Stimulated activated CD8-positive, alpha-beta memory T cell treated with anti-CD3 and anti-CD28 coated beads, Interleukin-7, amount 100 ng/mL, for 48 hours (primary cell): Measurements from ENCODE around the gene STIM1.
"Not testable (repeated sequence)": the region's sequence is repeated elsewhere in the genome, so short reads cannot be mapped to it uniquely, and the experiment has no call there.

Experiments used
- DNase-seq, 2 donors: peaks; one replicate each; pipeline ENCODE4 v3.0.0-alpha.2; 2020; ENCODE audit warnings: low read depth in 1 of 2; ENCODE audit errors: extremely low read depth in 1 of 2

The STIM1 gene

GRCh38 chr11:4016602-4017001 lies 161.1 kb downstream of the STIM1 start:
- DNase-seq: not testable (repeated sequence)

GRCh38 chr11:4017129-4017528 lies 161.7 kb downstream of the STIM1 start:
- DNase-seq: no peak

GRCh38 chr11:4018641-4019040 lies 163.2 kb downstream of the STIM1 start:
- no peak for DNase-seq

- no peak for DNase-seq
Observed at GRCh38 chr11:4019891-4020290, 164.4 kb downstream of the STIM1 start.

- DNase-seq: no peak
Observed at GRCh38 chr11:4022669-4023068, 167.2 kb downstream of the STIM1 start.

GRCh38 chr11:4025248-4025966 lies 169.9 kb downstream of the STIM1 start:
- no peak for DNase-seq

- no peak for DNase-seq
Observed at GRCh38 chr11:4025967-4026324, 170.5 kb downstream of the STIM1 start.

- DNase-seq: no peak
Observed at GRCh38 chr11:4026389-4026788, 170.9 kb downstream of the STIM1 start.

- no peak for DNase-seq
Observed at GRCh38 chr11:4027746-4028145, 172.3 kb downstream of the STIM1 start.

GRCh38 chr11:4030197-4030596 lies 174.7 kb downstream of the STIM1 start:
- DNase-seq: no peak

- no peak for DNase-seq
Observed at GRCh38 chr11:4032097-4032496, 176.6 kb downstream of the STIM1 start.

- DNase-seq: no peak
Observed at GRCh38 chr11:4035985-4036384, 180.5 kb downstream of the STIM1 start.

- no peak for DNase-seq
Observed at GRCh38 chr11:4039011-4039410, 183.5 kb downstream of the STIM1 start.

- DNase-seq: no peak
Observed at GRCh38 chr11:4040461-4040860, 185.0 kb downstream of the STIM1 start.

- no peak for DNase-seq
Observed at GRCh38 chr11:4041731-4042391, 186.4 kb downstream of the STIM1 start.

- no peak for DNase-seq
Observed at GRCh38 chr11:4044976-4045646, 189.6 kb downstream of the STIM1 start.

GRCh38 chr11:4048340-4048739 lies 192.9 kb downstream of the STIM1 start:
- no peak for DNase-seq

GRCh38 chr11:4049006-4049405 lies 193.5 kb downstream of the STIM1 start:
- no peak for DNase-seq

GRCh38 chr11:4050138-4050537 lies 194.7 kb downstream of the STIM1 start:
- DNase-seq: no peak

GRCh38 chr11:4053200-4053599 lies 197.7 kb downstream of the STIM1 start:
- DNase-seq: not testable (repeated sequence)

GRCh38 chr11:4054643-4055042 lies 199.2 kb downstream of the STIM1 start:
- no peak for DNase-seq

GRCh38 chr11:4059424-4059823 lies 204.0 kb downstream of the STIM1 start:
- no peak for DNase-seq
